Right kidney (tissue), 1 donor: ENCODE data around the gene TRPV2.
A peak's percentile ranks its signal among the peaks of the same experiment; 100 is the strongest.
"Not testable (repeated sequence)": the region's sequence is repeated elsewhere in the genome, so short reads cannot be mapped to it uniquely, and the experiment has no call there.

Experiments used
- DNase-seq: peaks from one replicate; pipeline ENCODE4 v3.0.0-alpha.2; 2016

Gene TRPV2

GRCh38 chr17:16435925-16436886 is 20.8 kb downstream of the TRPV2 start:
- DNase-seq, result no peak

- no peak for DNase-seq
These were observed 21.7 kb downstream of the TRPV2 start for GRCh38 chr17:16437083-16437482.

GRCh38 chr17:16438173-16438556 is 22.8 kb downstream of the TRPV2 start:
- no peak for DNase-seq

- DNase-seq, result peak; percentile 92
These were observed 23.4 kb downstream of the TRPV2 start for GRCh38 chr17:16438557-16439302.

- DNase-seq, result no peak
These were observed 24.0 kb downstream of the TRPV2 start for GRCh38 chr17:16439303-16439791.

GRCh38 chr17:16439811-16440351 is 24.5 kb downstream of the TRPV2 start:
- DNase-seq, result no peak

GRCh38 chr17:16440354-16440753 is 25.0 kb downstream of the TRPV2 start:
- DNase-seq, result not testable (repeated sequence)

GRCh38 chr17:16440901-16441629 is 25.7 kb downstream of the TRPV2 start:
- DNase-seq, result no peak

GRCh38 chr17:16442141-16442540 is 26.8 kb downstream of the TRPV2 start:
- DNase-seq, result no peak

- no peak for DNase-seq
These were observed 27.5 kb downstream of the TRPV2 start for GRCh38 chr17:16442594-16443510.

GRCh38 chr17:16443511-16444257 is 28.3 kb downstream of the TRPV2 start:
- no peak for DNase-seq

- no peak for DNase-seq
These were observed 29.0 kb downstream of the TRPV2 start for GRCh38 chr17:16444258-16444886.

GRCh38 chr17:16446338-16446983 is 31.1 kb downstream of the TRPV2 start:
- no peak for DNase-seq

- DNase-seq, result no peak
These were observed 32.3 kb downstream of the TRPV2 start for GRCh38 chr17:16447676-16448075.

- DNase-seq, result no peak
These were observed 33.1 kb downstream of the TRPV2 start for GRCh38 chr17:16448490-16448889.

- DNase-seq, result no peak
These were observed 33.8 kb downstream of the TRPV2 start for GRCh38 chr17:16449121-16449570.

GRCh38 chr17:16450028-16450427 is 34.7 kb downstream of the TRPV2 start:
- DNase-seq, result no peak

- DNase-seq, result not testable (repeated sequence)
These were observed 36.9 kb downstream of the TRPV2 start for GRCh38 chr17:16452268-16452667.

- no peak for DNase-seq
These were observed 38.1 kb downstream of the TRPV2 start for GRCh38 chr17:16453493-16453851.
